ENCODE measurements around the gene CDAN1.

The CDAN1 gene

GRCh38 chr15:42721016-42721415 lies 15.9 kb downstream of the CDAN1 start:
- Histone ChIP-seq H3K9me3 (ENCODE audit: control insufficient read depth, low read depth, low read length) (no peaks in the 10 kb centered on the region), H3K9ac (ENCODE audit: low read length) (no peak overlapping the region), H3K27ac (ENCODE audit: low read length) (no peak overlapping the region), H3K4me3 (ENCODE audit: low read length) (no peak overlapping the region), H3K4me1 (ENCODE audit: control insufficient read depth, low read depth, low read length) (no peaks in the 10 kb centered on the region), H3K36me3 (ENCODE audit: control insufficient read depth, low read depth, low read length) (peaks cover 30% of the 10 kb centered on the region), H3K27me3 (ENCODE audit: control insufficient read depth, insufficient read depth, low read length) (no peaks in the 10 kb centered on the region)

- Histone ChIP-seq H3K9ac (ENCODE audit: low read length) (no peak overlapping the region), H3K4me3 (ENCODE audit: low read length) (no peak overlapping the region), H3K36me3 (ENCODE audit: control insufficient read depth, low read depth, low read length) (peaks cover 26% of the 10 kb centered on the region), H3K4me1 (ENCODE audit: control insufficient read depth, low read depth, low read length) (no peaks in the 10 kb centered on the region), H3K27ac (ENCODE audit: low read length) (no peak overlapping the region), H3K27me3 (ENCODE audit: control insufficient read depth, insufficient read depth, low read length) (no peaks in the 10 kb centered on the region), H3K9me3 (ENCODE audit: control insufficient read depth, low read depth, low read length) (no peaks in the 10 kb centered on the region)
Measured at GRCh38 chr15:42720071-42720470, 16.9 kb downstream of the CDAN1 start.

- Histone ChIP-seq H3K9ac (ENCODE audit: low read length) (no peak overlapping the region), H3K9me3 (ENCODE audit: control insufficient read depth, low read depth, low read length) (no peaks in the 10 kb centered on the region), H3K36me3 (ENCODE audit: control insufficient read depth, low read depth, low read length) (peaks cover 16% of the 10 kb centered on the region), H3K27ac (ENCODE audit: low read length) (no peak overlapping the region), H3K27me3 (ENCODE audit: control insufficient read depth, insufficient read depth, low read length) (no peaks in the 10 kb centered on the region), H3K4me1 (ENCODE audit: control insufficient read depth, low read depth, low read length) (no peaks in the 10 kb centered on the region), H3K4me3 (ENCODE audit: low read length) (no peak overlapping the region)
Measured at GRCh38 chr15:42719043-42719442, 17.9 kb downstream of the CDAN1 start.

GRCh38 chr15:42716626-42717025 lies 20.3 kb downstream of the CDAN1 start:
- no peak overlapping the region for H3K4me3 ChIP-seq (ENCODE audit: low read length)
- no peak overlapping the region for H3K27ac ChIP-seq (ENCODE audit: low read length)
- no peaks in the 10 kb centered on the region for H3K9me3 ChIP-seq (ENCODE audit: control insufficient read depth, low read depth, low read length)
- H3K9ac ChIP-seq (ENCODE audit: low read length) = no peak overlapping the region
- H3K4me1 ChIP-seq (ENCODE audit: control insufficient read depth, low read depth, low read length) = no peaks in the 10 kb centered on the region
- no peaks in the 10 kb centered on the region for H3K36me3 ChIP-seq (ENCODE audit: control insufficient read depth, low read depth, low read length)
- no peaks in the 10 kb centered on the region for H3K27me3 ChIP-seq (ENCODE audit: control insufficient read depth, insufficient read depth, low read length)

- H3K4me1 ChIP-seq (ENCODE audit: control insufficient read depth, low read depth, low read length) = no peaks in the 10 kb centered on the region
- no peak overlapping the region for H3K27ac ChIP-seq (ENCODE audit: low read length)
- no peaks in the 10 kb centered on the region for H3K27me3 ChIP-seq (ENCODE audit: control insufficient read depth, insufficient read depth, low read length)
- no peak overlapping the region for H3K4me3 ChIP-seq (ENCODE audit: low read length)
- H3K9me3 ChIP-seq (ENCODE audit: control insufficient read depth, low read depth, low read length) = no peaks in the 10 kb centered on the region
- H3K36me3 ChIP-seq (ENCODE audit: control insufficient read depth, low read depth, low read length) = no peaks in the 10 kb centered on the region
- H3K9ac ChIP-seq (ENCODE audit: low read length) = no peak overlapping the region
Measured at GRCh38 chr15:42716125-42716524, 20.8 kb downstream of the CDAN1 start.

- Histone ChIP-seq H3K9me3 (ENCODE audit: control insufficient read depth, low read depth, low read length) (no peaks in the 10 kb centered on the region), H3K27ac (ENCODE audit: low read length) (no peak overlapping the region), H3K4me3 (ENCODE audit: low read length) (no peak overlapping the region), H3K36me3 (ENCODE audit: control insufficient read depth, low read depth, low read length) (no peaks in the 10 kb centered on the region), H3K9ac (ENCODE audit: low read length) (no peak overlapping the region), H3K27me3 (ENCODE audit: control insufficient read depth, insufficient read depth, low read length) (no peaks in the 10 kb centered on the region), H3K4me1 (ENCODE audit: control insufficient read depth, low read depth, low read length) (no peaks in the 10 kb centered on the region)
Measured at GRCh38 chr15:42712584-42712983, 24.3 kb downstream of the CDAN1 start.

- no peaks in the 10 kb centered on the region for H3K4me1 ChIP-seq (ENCODE audit: control insufficient read depth, low read depth, low read length)
- no peak overlapping the region for H3K9ac ChIP-seq (ENCODE audit: low read length)
- no peak overlapping the region for H3K4me3 ChIP-seq (ENCODE audit: low read length)
- H3K27me3 ChIP-seq (ENCODE audit: control insufficient read depth, insufficient read depth, low read length) = no peaks in the 10 kb centered on the region
- no peak overlapping the region for H3K27ac ChIP-seq (ENCODE audit: low read length)
- H3K9me3 ChIP-seq (ENCODE audit: control insufficient read depth, low read depth, low read length) = no peaks in the 10 kb centered on the region
- no peaks in the 10 kb centered on the region for H3K36me3 ChIP-seq (ENCODE audit: control insufficient read depth, low read depth, low read length)
Measured at GRCh38 chr15:42711746-42712145, 25.2 kb downstream of the CDAN1 start.

- Histone ChIP-seq H3K4me1 (ENCODE audit: control insufficient read depth, low read depth, low read length) (no peaks in the 10 kb centered on the region), H3K9ac (ENCODE audit: low read length) (no peak overlapping the region), H3K9me3 (ENCODE audit: control insufficient read depth, low read depth, low read length) (no peaks in the 10 kb centered on the region), H3K36me3 (ENCODE audit: control insufficient read depth, low read depth, low read length) (no peaks in the 10 kb centered on the region), H3K27me3 (ENCODE audit: control insufficient read depth, insufficient read depth, low read length) (no peaks in the 10 kb centered on the region), H3K27ac (ENCODE audit: low read length) (no peak overlapping the region), H3K4me3 (ENCODE audit: low read length) (no peak overlapping the region)
Measured at GRCh38 chr15:42710662-42711061, 26.3 kb downstream of the CDAN1 start.

GRCh38 chr15:42707873-42708544 lies 28.9 kb downstream of the CDAN1 start:
- H3K4me1 ChIP-seq (ENCODE audit: control insufficient read depth, low read depth, low read length) = no peaks in the 10 kb centered on the region

GRCh38 chr15:42707068-42707467 lies 29.9 kb downstream of the CDAN1 start:
- Histone ChIP-seq H3K36me3 (ENCODE audit: control insufficient read depth, low read depth, low read length) (no peaks in the 10 kb centered on the region), H3K9me3 (ENCODE audit: control insufficient read depth, low read depth, low read length) (no peaks in the 10 kb centered on the region), H3K9ac (ENCODE audit: low read length) (no peak overlapping the region), H3K27me3 (ENCODE audit: control insufficient read depth, insufficient read depth, low read length) (no peaks in the 10 kb centered on the region), H3K4me1 (ENCODE audit: control insufficient read depth, low read depth, low read length) (no peaks in the 10 kb centered on the region), H3K4me3 (ENCODE audit: low read length) (no peak overlapping the region), H3K27ac (ENCODE audit: low read length) (no peak overlapping the region)

More at GRCh38 chr15:42707873-42708544, 28.9 kb downstream of the CDAN1 start:
- Histone ChIP-seq H3K4me3 (ENCODE audit: low read length) (no peak overlapping the region), H3K9ac (ENCODE audit: low read length) (no peak overlapping the region), H3K9me3 (ENCODE audit: control insufficient read depth, low read depth, low read length) (no peaks in the 10 kb centered on the region), H3K27ac (ENCODE audit: low read length) (no peak overlapping the region), H3K27me3 (ENCODE audit: control insufficient read depth, insufficient read depth, low read length) (no peaks in the 10 kb centered on the region), H3K36me3 (ENCODE audit: control insufficient read depth, low read depth, low read length) (no peaks in the 10 kb centered on the region)

- H3K4me1 ChIP-seq (ENCODE audit: control insufficient read depth, low read depth, low read length) = no peaks in the 10 kb centered on the region
- no peaks in the 10 kb centered on the region for H3K9me3 ChIP-seq (ENCODE audit: control insufficient read depth, low read depth, low read length)
- H3K36me3 ChIP-seq (ENCODE audit: control insufficient read depth, low read depth, low read length) = no peaks in the 10 kb centered on the region
- no peaks in the 10 kb centered on the region for H3K27me3 ChIP-seq (ENCODE audit: control insufficient read depth, insufficient read depth, low read length)
- H3K4me3 ChIP-seq (ENCODE audit: low read length) = no peak overlapping the region
- no peak overlapping the region for H3K9ac ChIP-seq (ENCODE audit: low read length)
- H3K27ac ChIP-seq (ENCODE audit: low read length) = no peak overlapping the region
Measured at GRCh38 chr15:42705336-42705735, 31.6 kb downstream of the CDAN1 start.

GRCh38 chr15:42704492-42704926 lies 32.4 kb downstream of the CDAN1 start:
- H3K9ac ChIP-seq (ENCODE audit: low read length) = no peak overlapping the region
- H3K9me3 ChIP-seq (ENCODE audit: control insufficient read depth, low read depth, low read length) = no peaks in the 10 kb centered on the region
- no peaks in the 10 kb centered on the region for H3K4me1 ChIP-seq (ENCODE audit: control insufficient read depth, low read depth, low read length)
- H3K27ac ChIP-seq (ENCODE audit: low read length) = no peak overlapping the region
- no peak overlapping the region for H3K4me3 ChIP-seq (ENCODE audit: low read length)
- H3K36me3 ChIP-seq (ENCODE audit: control insufficient read depth, low read depth, low read length) = no peaks in the 10 kb centered on the region
- no peaks in the 10 kb centered on the region for H3K27me3 ChIP-seq (ENCODE audit: control insufficient read depth, insufficient read depth, low read length)
